Right lobe of liver (tissue), 4 donors: ENCODE measurements around the gene EGF.

Experiments
- POLR2A ChIP-seq: fragments of 450-650 bp; IDR thresholded peaks from one replicate; pipeline ENCODE4 v1.6.1; 2017; ENCODE audit warnings: antibody characterized with exemption, mild to moderate bottlenecking
- TF ChIP-seq, protein P1 (sequence below), 4 donors: fragments of 200-600 bp in 3 of 4; fragments of 450-650 bp in 1 of 4; IDR thresholded peaks; one replicate each; pipeline versions ENCODE4 v1.5.1 to v1.8.0; 2016 to 2022; ENCODE audit warnings: antibody characterized with exemption in 4 of 4, mild to moderate bottlenecking in 2 of 4
- donor health status: DM: no; HTN: no; CAD: no.
- donor health status: DM: no; HTN: no; CAD: no.
- donor health status: DM: no; HTN: yes; CAD: no.

DNA sequence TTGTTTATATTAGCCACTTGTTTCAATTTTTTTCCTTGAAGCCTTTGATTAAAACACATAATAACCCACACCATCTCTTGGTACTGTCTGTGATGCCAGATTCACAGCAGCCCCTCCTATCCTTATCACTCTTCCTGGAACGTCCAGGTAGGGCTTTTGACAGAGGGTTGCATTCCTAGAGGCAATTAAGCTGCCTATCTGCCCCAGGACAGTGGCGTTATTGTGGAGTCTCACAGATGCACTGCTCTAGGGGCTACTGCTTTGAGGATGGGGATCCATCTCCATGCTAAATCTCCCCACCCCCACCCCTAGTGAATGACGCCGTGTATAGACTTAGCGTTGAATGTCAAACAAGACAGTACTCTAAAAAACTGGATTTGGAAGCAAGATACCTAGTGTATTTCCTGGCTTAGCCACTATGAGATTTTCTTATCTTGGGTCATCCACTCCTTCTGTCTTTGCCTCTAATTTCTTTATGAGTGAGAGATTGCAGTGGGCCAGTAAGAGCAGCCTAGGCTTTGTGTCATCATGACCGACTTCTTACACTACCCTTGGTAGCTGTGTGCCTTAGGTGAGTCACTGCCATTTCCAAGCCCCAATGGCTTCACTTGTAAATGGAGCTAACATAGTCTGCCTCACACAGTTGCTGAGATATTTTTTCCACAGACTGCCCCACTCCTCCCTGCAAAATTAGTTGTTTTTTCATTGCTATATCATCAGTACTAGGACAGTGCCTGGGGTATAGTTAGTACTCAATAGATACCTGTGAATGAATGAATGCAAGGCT lies 90.9 kb downstream of the EGF start:
- TF ChIP-seq POLR2A, result no peak
- TF ChIP-seq, protein P1, sequence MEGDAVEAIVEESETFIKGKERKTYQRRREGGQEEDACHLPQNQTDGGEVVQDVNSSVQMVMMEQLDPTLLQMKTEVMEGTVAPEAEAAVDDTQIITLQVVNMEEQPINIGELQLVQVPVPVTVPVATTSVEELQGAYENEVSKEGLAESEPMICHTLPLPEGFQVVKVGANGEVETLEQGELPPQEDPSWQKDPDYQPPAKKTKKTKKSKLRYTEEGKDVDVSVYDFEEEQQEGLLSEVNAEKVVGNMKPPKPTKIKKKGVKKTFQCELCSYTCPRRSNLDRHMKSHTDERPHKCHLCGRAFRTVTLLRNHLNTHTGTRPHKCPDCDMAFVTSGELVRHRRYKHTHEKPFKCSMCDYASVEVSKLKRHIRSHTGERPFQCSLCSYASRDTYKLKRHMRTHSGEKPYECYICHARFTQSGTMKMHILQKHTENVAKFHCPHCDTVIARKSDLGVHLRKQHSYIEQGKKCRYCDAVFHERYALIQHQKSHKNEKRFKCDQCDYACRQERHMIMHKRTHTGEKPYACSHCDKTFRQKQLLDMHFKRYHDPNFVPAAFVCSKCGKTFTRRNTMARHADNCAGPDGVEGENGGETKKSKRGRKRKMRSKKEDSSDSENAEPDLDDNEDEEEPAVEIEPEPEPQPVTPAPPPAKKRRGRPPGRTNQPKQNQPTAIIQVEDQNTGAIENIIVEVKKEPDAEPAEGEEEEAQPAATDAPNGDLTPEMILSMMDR (IDR thresholded peaks at IDR 0.05), result no peak
